Ovary (tissue), 9 donors: ENCODE results near the gene CRYZL1. TPM values are rescaled to one million over a fixed set of nuclear protein-coding genes. Genes with fewer than 3 reads are reported as not detected.
"Not testable (repeated sequence)": the region's sequence is repeated elsewhere in the genome, so short reads cannot be mapped to it uniquely, and the experiment has no call there.

ENCODE experiments used
- DNase-seq, 5 donors: peaks; one replicate each; pipeline ENCODE4 v3.0.0-alpha.2; 2019 to 2020
- H3K27ac ChIP-seq, 2 donors: fragments of 200-600 bp; one replicate each; pipeline versions ENCODE4 v1.5.1 to v1.8.0; 2019 to 2022
- H3K27me3 ChIP-seq: fragments of 200-600 bp; one replicate; pipeline ENCODE4 v1.8.0; 2022
- H3K36me3 ChIP-seq: fragments of 200-600 bp; sonication (generic); one replicate; pipeline ENCODE4 v1.5.1; 2019
- H3K4me1 ChIP-seq: one replicate; pipeline ENCODE4 v1.8.1; 2013; ENCODE audit warnings: mild to moderate bottlenecking, moderate library complexity; ENCODE audit not compliant: insufficient read depth
- H3K4me3 ChIP-seq: fragments of 200-600 bp; sonication (generic); one replicate; pipeline ENCODE4 v1.5.1; 2017
- H3K9me3 ChIP-seq, 2 donors: fragments of 200-600 bp in 1 of 2; sonication (generic) in 1 of 2; one replicate each; pipeline versions ENCODE4 v1.5.1 to v1.8.1; 2013 to 2019; ENCODE audit warnings: mild to moderate bottlenecking in 1 of 2, moderate library complexity in 1 of 2
- CTCF ChIP-seq, 3 donors: fragments of 450-650 bp in 2 of 3; fragments of 200-600 bp in 1 of 3; IDR thresholded peaks; one replicate each; pipeline versions ENCODE4 v1.5.1 to v1.8.0; 2016 to 2022; ENCODE audit warnings: antibody characterized with exemption in 3 of 3, mild to moderate bottlenecking in 1 of 3
- EP300 ChIP-seq: sonication (generic); formaldehyde crosslinking; IDR thresholded peaks from one replicate; pipeline ENCODE4 v1.6.1; 2017; ENCODE audit warnings: antibody characterized with exemption
- POLR2A ChIP-seq: fragments of 450-650 bp; IDR thresholded peaks from one replicate; pipeline ENCODE4 v1.6.1; 2017; ENCODE audit warnings: antibody characterized with exemption, mild to moderate bottlenecking, moderate library complexity
- WGBS, 3 donors: extraction: QIAGEN DNeasy Blood & Tissue Kit in 1 of 3; methylation state at CpG; one replicate each; pipeline versions ENCODE4 v1.1.5 to v1.1.7; 2013 to 2017; 5-methylcytosine and 5-hydroxymethylcytosine counted together
- intact Hi-C, 4 donors: fragments of 100-400 bp; cut with DNase I; formaldehyde crosslinking; loops; one replicate each; pipeline versions ENCODE4 v1.11.0 to v1.15.1; 2022 to 2023
- polyA plus RNA-seq, 2 donors: library from polyadenylated mRNA; stranded (reverse); fragments of 200-250 nt in 1 of 2; fragments of 350-450 nt in 1 of 2; fragmentation: Illumina TruSeq in 1 of 2; extraction: RNeasy Lipid Tissue Mini Kit (QIAGEN cat#74804) in 1 of 2; gene quantifications; one replicate each; pipeline ENCODE4 v1.2.3, GENCODE V29; 2013 to 2014
- total RNA-seq, 7 donors: library from RNA; depleted of rRNA in 2 of 7; stranded (reverse); fragments of >200 nt in 2 of 7; fragmentation: NEBNext Ultra II Directional in 3 of 7; extraction: Animal tissue kit (Norgen Biotek cat#: 25700) in 3 of 7; gene quantifications; one replicate each; pipeline versions ENCODE4 v1.1.0 to v1.2.4, GENCODE V29; 2016 to 2023
- donor health status: DM: no; HTN: no; CAD: no; lungs with moderate emphysema.
- donor health status: DM: no; HTN: no; CAD: no.
- donor health status: Bipolar disorder and iron deficiency.
- donor health status: DM: yes; HTN: yes; CAD: no.
- donor health status: DM: no; HTN: no; CAD: no.
- donor health status: DM: yes; HTN: yes; CAD: no.

The CRYZL1 gene
- total and polyA plus RNA-seq, 9 donors = 27.0 to 59.6 (median 45.9) TPM

DNA sequence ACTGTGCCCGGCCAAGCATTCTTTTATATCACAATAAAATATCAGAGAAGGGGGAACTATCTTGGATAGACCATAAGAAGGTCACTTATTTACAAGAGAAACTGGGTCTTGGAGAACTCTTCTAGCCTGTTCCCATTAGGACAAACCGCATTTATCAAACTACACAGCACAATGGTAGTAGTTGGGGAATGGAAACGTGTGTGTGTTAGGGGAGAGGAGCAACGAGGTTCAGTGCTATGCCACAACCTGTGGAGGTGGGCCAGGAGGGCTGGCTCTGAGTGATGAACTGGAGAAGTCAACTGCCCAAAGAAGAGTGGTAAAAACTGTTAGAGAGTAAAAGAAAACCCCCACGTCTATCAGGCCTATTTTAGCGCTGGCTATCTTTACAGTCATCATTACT is 54.6 kb downstream of the CRYZL1 start:
- TF ChIP-seq CTCF (IDR thresholded peaks at IDR 0.05) = no peak
- TF ChIP-seq POLR2A = no peak
- no peak for TF ChIP-seq EP300
- no peak overlapping the region for H3K27ac ChIP-seq
- intact Hi-C loops = no loop called here
- WGBS, 3 donors = 71 to 77% (median 76%) methylated on average over 6 of the region's 6 CpGs
- no peak overlapping the region for H3K4me3 ChIP-seq
- DNase-seq = no peak
- H3K4me1 ChIP-seq = no peaks in the 10 kb centered on the region
- no peaks in the 10 kb centered on the region for H3K27me3 ChIP-seq
- H3K36me3 ChIP-seq = no peaks in the 10 kb centered on the region
- no peaks in the 10 kb centered on the region for H3K9me3 ChIP-seq

DNA sequence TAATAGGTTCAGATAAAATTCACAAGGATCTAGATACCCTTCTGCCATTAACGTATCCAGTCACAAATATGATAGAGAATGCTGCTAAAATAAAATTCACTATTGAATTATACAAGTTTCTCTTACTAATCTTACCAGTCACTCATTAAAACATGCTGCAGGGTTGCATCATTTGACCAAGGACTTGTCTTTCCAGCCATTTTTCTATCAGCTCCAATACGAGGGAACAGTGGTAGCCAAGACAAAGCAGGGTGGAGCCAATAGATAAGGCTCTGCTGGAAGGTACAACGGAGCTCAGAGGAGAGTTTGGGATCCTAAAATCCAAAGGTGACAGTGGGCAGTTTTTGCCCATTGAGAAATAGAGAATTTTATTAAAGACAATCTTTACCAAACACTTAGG is 57.1 kb downstream of the CRYZL1 start:
- intact Hi-C loops = no loop called here
- Histone ChIP-seq H3K27me3 (no peaks in the 10 kb centered on the region), H3K4me1 (no peaks in the 10 kb centered on the region), H3K36me3 (no peaks in the 10 kb centered on the region), H3K4me3 (no peak overlapping the region), H3K27ac (no peak overlapping the region), H3K9me3 (no peaks in the 10 kb centered on the region)
- TF ChIP-seq POLR2A = no peak
- TF ChIP-seq CTCF (IDR thresholded peaks at IDR 0.05) = no peak
- TF ChIP-seq EP300 = no peak
- 74 to 78% (median 77%) methylated on average over 3 of the region's 3 CpGs for WGBS, 3 donors
- DNase-seq = no peak

GRCh38 chr21:33578959-33579542 is 62.5 kb downstream of the CRYZL1 start:
- no peaks in the 10 kb centered on the region for H3K4me1 ChIP-seq
- DNase-seq = no peak
- intact Hi-C loops = no loop called here
- WGBS, 3 donors = 85 to 86% (median 86%) methylated on average over 7 of the region's 7 CpGs
- H3K4me3 ChIP-seq = no peak overlapping the region
- H3K36me3 ChIP-seq = no peaks in the 10 kb centered on the region
- no peak overlapping the region for H3K27ac ChIP-seq
- TF ChIP-seq EP300 = no peak
- TF ChIP-seq POLR2A = no peak
- TF ChIP-seq CTCF (IDR thresholded peaks at IDR 0.05) = no peak
- no peaks in the 10 kb centered on the region for H3K27me3 ChIP-seq
- no peaks in the 10 kb centered on the region for H3K9me3 ChIP-seq

GRCh38 chr21:33578214-33578613 is 63.3 kb downstream of the CRYZL1 start:
- Histone ChIP-seq H3K4me3 (no peak overlapping the region), H3K27ac (no peak overlapping the region), H3K27me3 (no peaks in the 10 kb centered on the region), H3K4me1 (no peaks in the 10 kb centered on the region), H3K9me3 (no peaks in the 10 kb centered on the region), H3K36me3 (no peaks in the 10 kb centered on the region)
- intact Hi-C loops = no loop called here
- no peak for DNase-seq
- TF ChIP-seq POLR2A (no peak), EP300 (no peak), CTCF (IDR thresholded peaks at IDR 0.05) (no peak)
- WGBS, 3 donors = 77 to 94% (median 83%) methylated on average over 2 of the region's 2 CpGs

- DNase-seq, H3K27me3 ChIP-seq, H3K27ac ChIP-seq, H3K4me1 ChIP-seq, H3K4me3 ChIP-seq, H3K9me3 ChIP-seq, intact Hi-C loops, H3K36me3 ChIP-seq: not testable (repeated sequence)
- WGBS, 3 donors = 10 to 39% (median 14%) methylated on average over 2 of the region's 2 CpGs
These were observed 64.8 kb downstream of the CRYZL1 start for GRCh38 chr21:33576741-33577141.
